ENCODE measurements around the gene BRSK2. TPM values are rescaled to one million over a fixed set of nuclear protein-coding genes. Genes with fewer than 3 reads are reported as not detected.
A peak's percentile ranks its signal among the peaks of the same experiment; 100 is the strongest.
"Not testable (repeated sequence)": the region's sequence is repeated elsewhere in the genome, so short reads cannot be mapped to it uniquely, and the experiment has no call there.

The BRSK2 gene
- total and polyA plus RNA-seq, 12 donors = 0.13 to 2.3 (median 0.44) TPM; not detected in 1

- 42 to 55% methylated on average over 16 of the region's 16 CpGs for WGBS, 2 donors
- Histone ChIP-seq H3K9me3 (peaks cover 0 to 1% (median 0%) of the 10 kb centered on the region in 11 donors), H3K4me1 (peaks cover 0 to 8% (median 0%) of the 10 kb centered on the region in 9 donors), H3K4me3 (no peak overlapping the region), H3K27ac (no peak overlapping the region), H3K36me3 (no peaks in the 10 kb centered on the region), H3K27me3 (peaks cover 0 to 19% (median 0%) of the 10 kb centered on the region in 7 donors)
- DNase-seq = peak; percentile 32 to 61
- ATAC-seq = peak in 7 of 8 donors; percentile 66 to 90 (median 75)
- TF ChIP-seq CTCF (IDR thresholded peaks at IDR 0.05) = peak in 3 of 9 donors; percentile 17 to 35 (median 33)
- intact Hi-C loops (cut with DNase I) = no loop called here
Observed at GRCh38 chr11:1358286-1358685, 31.4 kb upstream of the BRSK2 start.

DNA sequence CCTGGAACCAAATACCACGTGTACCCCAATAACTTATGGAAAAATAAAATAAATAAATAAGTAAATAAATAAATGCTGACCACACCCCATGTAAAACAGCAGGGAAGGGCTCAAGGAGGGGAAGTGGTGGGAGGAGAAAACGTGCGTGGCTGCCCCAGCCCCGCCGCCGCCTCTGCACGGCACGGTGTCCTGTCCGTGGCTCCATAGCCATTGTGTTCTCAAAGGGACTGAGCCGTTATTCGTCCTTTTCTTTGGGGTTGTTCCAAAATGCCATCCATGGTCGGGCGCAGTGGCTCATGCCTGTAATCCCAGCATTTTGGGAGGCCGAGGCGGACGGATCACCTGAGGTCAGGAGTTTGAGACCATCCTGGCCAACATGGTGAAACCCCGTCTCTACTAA is 30.8 kb upstream of the BRSK2 start:
- H3K4me3 ChIP-seq; intact Hi-C loops (cut with DNase I): not testable (repeated sequence)
- 91 to 94% methylated on average over 17 of the region's 17 CpGs for WGBS, 2 donors

DNA sequence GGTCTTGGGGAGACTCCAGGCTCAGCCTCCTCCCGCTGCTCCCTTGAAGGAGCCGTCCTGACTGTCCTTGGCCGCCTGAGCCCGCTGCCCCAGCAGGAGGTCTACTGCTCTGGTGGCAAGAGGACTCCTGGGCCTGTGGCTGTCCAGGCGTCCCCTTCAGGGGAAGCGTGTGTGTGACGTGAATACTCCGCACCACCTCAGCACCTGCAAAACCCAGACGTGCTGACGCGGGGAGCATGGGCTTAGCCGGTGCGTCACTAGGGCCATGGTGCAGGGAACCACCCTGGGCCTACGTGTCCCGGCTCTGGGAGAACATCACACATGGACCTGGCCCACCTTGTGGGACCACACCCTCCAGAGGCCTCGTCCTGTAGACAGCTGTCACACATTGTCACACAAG is 30.2 kb upstream of the BRSK2 start:
- H3K4me3 ChIP-seq = no peak overlapping the region
- peaks cover 0 to 8% (median 0%) of the 10 kb centered on the region in 9 donors for H3K4me1 ChIP-seq
- no peak for ATAC-seq
- WGBS, 2 donors = 83 to 91% methylated on average over 16 of the region's 16 CpGs
- no peak for DNase-seq
- intact Hi-C loops (cut with DNase I) = no loop called here
- peaks cover 0 to 14% (median 3%) of the 10 kb centered on the region in 11 donors for H3K9me3 ChIP-seq
- TF ChIP-seq CTCF (IDR thresholded peaks at IDR 0.05) = no peak
- no peak overlapping the region for H3K27ac ChIP-seq
- peaks cover 0 to 7% (median 0%) of the 10 kb centered on the region in 7 donors for H3K27me3 ChIP-seq
- no peaks in the 10 kb centered on the region for H3K36me3 ChIP-seq

More for the DNA sequence above, 30.8 kb upstream of the BRSK2 start:
- not testable (repeated sequence) for ATAC-seq, H3K36me3 ChIP-seq, H3K27ac ChIP-seq, H3K4me1 ChIP-seq, H3K9me3 ChIP-seq, DNase-seq
- H3K27me3 ChIP-seq = peaks cover 0 to 13% (median 0%) of the 10 kb centered on the region in 7 donors

DNA sequence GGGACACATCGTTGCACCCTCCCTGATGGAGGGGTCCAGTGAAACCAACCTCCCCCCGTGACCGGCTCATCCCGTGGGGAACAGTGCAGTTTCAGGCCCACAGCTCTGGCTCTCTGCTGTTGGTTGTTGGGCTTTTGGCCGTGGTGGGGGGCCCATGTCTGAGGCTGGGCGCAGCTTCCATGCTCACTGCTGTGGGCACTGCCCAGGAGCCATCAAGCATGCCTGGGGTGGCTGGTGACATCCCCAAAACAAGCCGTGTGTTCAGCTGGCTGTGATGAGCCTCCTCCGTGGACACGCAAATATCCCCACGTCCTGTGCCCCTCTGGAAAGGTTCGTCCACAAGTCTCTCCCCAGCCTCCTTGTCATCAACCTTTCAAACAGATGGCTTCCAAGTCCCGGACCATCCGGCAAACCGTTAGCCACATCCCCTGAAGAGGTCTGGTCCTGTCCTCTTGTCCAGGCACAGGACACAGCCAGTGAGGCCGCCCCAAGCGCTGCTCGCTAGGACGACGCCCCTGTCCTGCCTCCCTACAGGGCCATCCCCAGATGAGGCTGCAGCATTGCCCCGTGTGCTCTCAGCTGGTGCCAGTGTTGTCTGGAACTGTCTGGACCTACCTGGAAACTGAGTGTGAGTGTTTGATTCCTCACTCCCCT is 29.4 kb upstream of the BRSK2 start:
- DNase-seq (no peak), ATAC-seq (no peak)
- peaks cover 0 to 8% (median 0%) of the 10 kb centered on the region in 9 donors for H3K4me1 ChIP-seq
- H3K27me3 ChIP-seq = peaks cover 0 to 3% (median 0%) of the 10 kb centered on the region in 7 donors
- H3K36me3 ChIP-seq = no peaks in the 10 kb centered on the region
- WGBS, 2 donors = 85 to 86% methylated on average over 20 of the region's 20 CpGs
- peaks cover 0 to 19% (median 10%) of the 10 kb centered on the region in 11 donors for H3K9me3 ChIP-seq
- H3K27ac ChIP-seq = no peak overlapping the region
- H3K4me3 ChIP-seq = no peak overlapping the region
- intact Hi-C loops (cut with DNase I) = no loop called here
- TF ChIP-seq CTCF (IDR thresholded peaks at IDR 0.05) = no peak

DNA sequence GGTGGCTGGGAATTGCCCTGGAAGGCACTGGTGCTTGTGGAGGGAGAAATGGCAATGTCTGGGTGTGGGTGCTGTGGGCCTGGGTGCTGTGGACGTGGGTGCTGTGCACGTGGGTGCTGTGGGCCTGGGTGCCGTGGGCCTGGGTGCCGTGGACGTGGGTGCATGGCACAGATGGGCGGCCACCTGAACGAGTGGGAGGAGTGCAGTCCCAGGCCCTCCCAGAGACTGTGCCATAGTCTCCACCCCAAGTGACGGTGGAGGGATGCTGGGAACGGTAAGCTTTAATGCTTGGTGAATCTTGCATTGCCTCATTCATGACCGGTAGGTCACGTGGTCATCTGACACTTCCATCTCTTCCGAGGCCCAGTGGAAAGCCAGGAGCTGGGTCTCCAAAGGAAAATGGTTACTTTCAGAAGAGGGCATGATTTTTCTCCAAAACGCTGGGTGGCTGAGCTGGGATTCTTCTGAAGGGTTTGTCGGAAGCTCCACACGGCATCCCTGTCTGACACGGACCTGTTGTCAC is 28.8 kb upstream of the BRSK2 start:
- peaks cover 0 to 25% (median 10%) of the 10 kb centered on the region in 11 donors for H3K9me3 ChIP-seq
- peaks cover 0 to 8% (median 0%) of the 10 kb centered on the region in 9 donors for H3K4me1 ChIP-seq
- no peak overlapping the region for H3K27ac ChIP-seq
- no peaks in the 10 kb centered on the region for H3K36me3 ChIP-seq
- DNase-seq (no peak), ATAC-seq (no peak)
- peaks cover 0 to 3% (median 0%) of the 10 kb centered on the region in 7 donors for H3K27me3 ChIP-seq
- TF ChIP-seq CTCF (IDR thresholded peaks at IDR 0.05) = no peak
- H3K4me3 ChIP-seq = no peak overlapping the region
- 84 to 85% methylated on average over 16 of the region's 16 CpGs for WGBS, 2 donors
- intact Hi-C loops (cut with DNase I) = no loop called here

Measured in heart right ventricle (tissue), 16 donors.